Mammary epithelial cell (primary cell): ENCODE results near the gene MYO15B.

Experiments
- EZH2 ChIP-seq: IDR thresholded peaks from 2 replicates; pipeline ENCODE4 v1.6.1; 2012; ENCODE audit warnings: low read length, inconsistent platforms, borderline replicate concordance
- TF ChIP-seq, protein P1 (sequence below), 2 donors: IDR thresholded peaks in 1 of 2; conservative IDR thresholded peaks in 1 of 2; 2 replicates each; pipeline ENCODE4 v1.5.1; 2011 to 2012; ENCODE audit warnings: inconsistent platforms in 2 of 2, low read length in 2 of 2, mild to moderate bottlenecking in 2 of 2, control low read depth in 1 of 2, low read depth in 1 of 2; ENCODE audit not compliant: insufficient read depth in 1 of 2; ENCODE audit errors: extremely low read depth in 1 of 2

- TF ChIP-seq, protein P1, sequence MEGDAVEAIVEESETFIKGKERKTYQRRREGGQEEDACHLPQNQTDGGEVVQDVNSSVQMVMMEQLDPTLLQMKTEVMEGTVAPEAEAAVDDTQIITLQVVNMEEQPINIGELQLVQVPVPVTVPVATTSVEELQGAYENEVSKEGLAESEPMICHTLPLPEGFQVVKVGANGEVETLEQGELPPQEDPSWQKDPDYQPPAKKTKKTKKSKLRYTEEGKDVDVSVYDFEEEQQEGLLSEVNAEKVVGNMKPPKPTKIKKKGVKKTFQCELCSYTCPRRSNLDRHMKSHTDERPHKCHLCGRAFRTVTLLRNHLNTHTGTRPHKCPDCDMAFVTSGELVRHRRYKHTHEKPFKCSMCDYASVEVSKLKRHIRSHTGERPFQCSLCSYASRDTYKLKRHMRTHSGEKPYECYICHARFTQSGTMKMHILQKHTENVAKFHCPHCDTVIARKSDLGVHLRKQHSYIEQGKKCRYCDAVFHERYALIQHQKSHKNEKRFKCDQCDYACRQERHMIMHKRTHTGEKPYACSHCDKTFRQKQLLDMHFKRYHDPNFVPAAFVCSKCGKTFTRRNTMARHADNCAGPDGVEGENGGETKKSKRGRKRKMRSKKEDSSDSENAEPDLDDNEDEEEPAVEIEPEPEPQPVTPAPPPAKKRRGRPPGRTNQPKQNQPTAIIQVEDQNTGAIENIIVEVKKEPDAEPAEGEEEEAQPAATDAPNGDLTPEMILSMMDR (conservative IDR thresholded peaks at IDR 0.05 in 1 of 2, IDR thresholded peaks at IDR 0.05 in 1 of 2; ENCODE audit: extremely low read depth in 1 of 2, insufficient read depth in 1 of 2, low read depth in 1 of 2, low read length in 2 of 2) = peak in 1 of 2 donors; percentile 0
- no peak for TF ChIP-seq EZH2
Observed at GRCh38 chr17:75588596-75589011, 1.0 kb downstream of the MYO15B start.
